ENCODE measurements around the gene PSAPL1.

Gene PSAPL1

DNA sequence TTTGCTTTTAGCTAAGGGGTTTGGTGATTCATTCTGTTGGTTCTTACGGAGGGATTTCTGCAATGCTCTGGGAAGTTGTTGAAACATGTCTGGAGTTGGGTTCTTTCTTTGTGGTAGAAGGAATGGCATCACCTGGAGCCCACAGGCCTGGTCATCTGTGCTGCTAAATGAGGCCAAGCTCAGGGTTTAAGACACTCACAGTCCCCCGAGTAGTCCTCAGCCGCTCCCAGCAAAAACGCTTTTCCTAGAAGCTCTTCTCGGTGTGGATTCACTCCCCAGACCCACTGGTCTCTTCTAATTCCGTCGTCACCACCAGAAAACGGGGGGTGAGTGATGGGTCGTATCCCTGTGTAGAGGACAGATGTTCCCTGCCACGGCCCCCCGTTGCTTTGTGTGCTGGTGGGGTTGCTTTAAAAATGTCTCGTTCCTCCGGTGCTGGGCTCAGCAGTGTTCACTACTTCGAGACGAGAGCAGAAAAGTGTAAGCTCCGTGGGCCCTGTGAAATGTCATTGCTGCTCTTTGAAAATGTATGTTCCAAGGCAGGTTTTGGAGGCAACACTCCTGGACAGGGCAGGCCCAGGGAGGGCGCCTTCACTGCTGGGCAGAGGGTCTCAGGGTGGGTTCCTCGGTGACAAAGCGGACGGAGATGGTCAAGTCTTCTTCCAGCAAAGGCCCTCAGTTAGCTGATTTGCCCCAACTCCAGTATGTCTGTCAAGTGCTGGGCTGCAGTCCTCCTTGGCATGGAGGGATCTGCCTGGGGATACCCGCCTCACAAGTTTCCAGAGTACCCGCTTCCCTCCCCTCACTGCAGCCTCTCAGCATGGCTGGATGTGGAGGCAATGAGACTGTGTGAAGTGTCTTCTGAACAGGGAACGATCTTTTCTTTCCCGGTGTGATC lies 37.3 kb downstream of the PSAPL1 start:
- DNase-seq (ENCODE audit: low read depth, low spot score), result no peak

DNA sequence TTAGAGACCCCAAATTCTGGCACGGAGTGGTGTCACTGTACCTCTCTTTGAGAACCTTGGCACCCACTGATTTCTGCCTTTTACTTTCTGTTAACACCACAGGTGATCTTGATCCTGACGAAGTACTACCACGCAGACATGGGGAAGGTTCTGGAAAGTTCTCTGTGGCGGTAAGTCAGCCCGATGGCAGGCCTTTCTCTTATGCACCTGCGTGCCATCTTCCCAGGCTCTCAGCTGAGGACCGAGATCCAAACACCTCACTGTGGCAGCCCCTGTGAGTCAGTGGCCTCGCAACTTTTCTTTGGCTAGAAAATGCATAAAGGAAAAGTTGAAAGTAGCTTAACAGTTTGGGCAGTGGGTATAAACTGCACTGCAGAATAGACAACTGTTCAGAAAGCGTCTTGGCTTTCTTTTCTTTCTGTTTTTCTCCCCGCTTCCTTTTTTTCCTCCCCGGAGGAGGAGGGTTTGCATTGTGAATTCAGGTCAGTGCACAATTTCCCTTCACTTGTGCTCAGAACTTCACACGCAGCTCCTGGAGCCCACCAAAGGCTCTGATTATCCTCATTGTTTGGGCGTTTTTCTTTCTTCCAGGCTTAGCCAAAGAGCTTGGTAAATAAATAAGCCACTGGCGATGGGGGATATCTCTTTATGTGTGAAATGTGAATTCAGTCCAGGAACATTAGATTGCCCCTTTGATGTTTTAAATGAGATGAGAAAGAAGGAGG lies 38.4 kb downstream of the PSAPL1 start:
- DNase-seq (ENCODE audit: low read depth, low spot score), result no peak

GRCh38 chr4:7395645-7396044 lies 39.1 kb downstream of the PSAPL1 start:
- DNase-seq (ENCODE audit: low read depth, low spot score), result no peak

DNA sequence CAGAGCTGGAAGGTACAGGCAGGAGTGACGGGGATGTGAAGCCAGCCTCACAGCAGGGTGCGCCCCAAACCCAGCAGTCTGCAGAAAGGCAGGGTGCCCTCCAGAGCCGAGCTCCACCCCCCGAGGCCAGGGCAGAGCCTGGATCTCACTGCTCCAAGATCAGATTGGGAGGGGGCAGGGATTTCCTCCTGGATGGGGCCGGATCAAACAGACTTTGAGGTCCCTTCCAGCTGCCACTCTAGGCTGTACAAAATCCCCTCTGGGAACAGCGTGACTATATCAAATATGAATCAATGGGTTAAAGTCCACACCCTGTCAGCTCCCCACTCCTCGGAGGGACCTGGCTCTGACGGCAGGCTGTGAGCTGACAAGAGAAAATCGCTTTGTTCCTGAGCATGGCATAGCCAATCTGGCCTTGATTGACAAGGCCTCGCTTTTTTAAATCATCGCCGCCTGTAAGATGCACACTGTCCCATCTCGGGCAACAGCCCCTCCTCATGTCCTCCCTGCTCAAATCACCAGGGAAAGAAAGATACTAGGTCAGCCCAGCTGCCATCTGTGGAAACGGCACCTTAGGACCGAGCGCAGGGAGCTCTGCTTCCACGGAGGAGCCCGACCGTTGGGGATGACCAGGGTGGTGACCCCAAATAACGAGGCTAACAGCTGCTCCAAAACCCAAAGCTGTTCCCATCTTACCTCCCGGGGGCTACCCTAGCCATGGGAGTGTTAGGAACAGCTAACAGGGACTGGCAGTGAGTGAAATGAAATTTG lies 39.9 kb downstream of the PSAPL1 start:
- DNase-seq (ENCODE audit: low read depth, low spot score), result no peak

- no peak for DNase-seq (ENCODE audit: low read depth, low spot score)
Measured at GRCh38 chr4:7393601-7394575, 40.8 kb downstream of the PSAPL1 start.

GRCh38 chr4:7392438-7393421 lies 42.0 kb downstream of the PSAPL1 start:
- DNase-seq (ENCODE audit: low read depth, low spot score), result no peak

DNA sequence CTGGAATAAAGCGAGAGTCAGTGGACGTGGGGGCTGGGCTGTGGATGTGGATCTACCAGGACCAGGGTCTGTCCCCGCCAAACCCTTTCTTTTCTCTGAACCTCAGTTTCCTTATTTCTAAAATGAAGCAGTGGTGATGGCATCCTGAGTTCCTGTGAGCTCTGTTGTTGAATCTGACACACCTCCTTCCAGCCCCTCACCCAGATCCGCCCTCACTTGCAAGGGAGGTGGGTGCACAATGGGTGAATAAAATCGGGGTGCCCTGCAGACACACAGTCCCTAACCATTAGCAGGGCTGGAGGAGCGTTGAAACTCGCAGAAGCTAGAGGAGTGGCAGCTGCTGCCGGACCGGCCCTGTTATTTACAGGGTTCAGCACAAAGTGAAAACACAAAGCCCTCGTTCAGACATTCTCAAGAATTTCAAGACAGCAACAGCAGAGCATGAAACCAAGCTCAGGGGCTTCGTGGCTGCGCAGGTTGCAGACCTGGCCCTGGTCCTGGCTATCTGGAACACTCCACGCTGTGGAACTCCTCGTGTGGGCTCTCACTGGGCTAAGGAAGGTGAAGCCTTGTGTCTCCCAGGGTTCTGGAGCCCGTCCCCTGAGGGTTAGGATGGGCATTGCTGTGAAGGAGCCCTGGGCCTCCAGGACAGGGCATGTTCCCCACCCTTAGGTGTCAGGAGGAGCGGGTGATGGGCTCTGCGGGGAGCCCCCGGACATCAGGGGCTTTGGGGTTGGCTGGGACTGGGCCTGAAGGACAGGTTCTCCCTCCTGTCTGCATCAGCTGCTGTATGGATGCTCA lies 42.9 kb downstream of the PSAPL1 start:
- DNase-seq (ENCODE audit: low read depth, low spot score), result no peak

DNA sequence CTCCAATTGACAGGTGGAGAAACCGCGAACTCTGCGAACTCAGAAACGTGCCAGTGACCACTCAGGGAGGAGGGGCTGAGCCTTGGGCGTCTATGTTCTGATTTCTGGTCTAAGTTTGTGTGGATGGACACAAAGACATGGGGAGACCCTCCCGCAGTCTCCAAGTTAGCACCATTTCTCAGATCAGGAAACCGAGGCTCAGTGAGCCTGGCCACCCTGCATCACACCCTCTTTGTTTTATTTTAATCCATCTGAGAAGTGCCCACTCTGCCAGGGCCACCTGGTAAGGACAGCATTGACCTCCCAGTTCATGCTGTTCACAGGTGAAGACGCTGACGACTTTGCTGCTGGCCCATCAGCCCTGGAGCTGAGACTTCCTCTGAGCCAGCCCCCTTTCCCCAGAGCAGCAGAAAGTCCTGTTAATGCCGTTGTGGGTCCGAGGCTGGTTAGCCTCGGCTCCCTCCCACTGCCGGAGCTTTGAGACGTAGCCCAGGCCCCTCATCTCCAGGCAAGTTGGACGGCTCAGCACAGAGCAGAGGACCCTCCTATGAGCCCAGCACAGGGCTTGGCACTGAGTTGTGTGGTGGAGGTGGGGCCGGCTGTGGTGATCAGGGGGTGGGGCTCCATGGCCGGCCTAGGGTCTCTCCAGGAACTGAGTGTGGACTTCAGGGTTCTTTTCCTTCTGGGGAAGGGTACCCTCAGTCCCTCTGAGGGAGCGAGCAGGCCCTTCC lies 43.7 kb downstream of the PSAPL1 start:
- no peak for DNase-seq (ENCODE audit: low read depth, low spot score)

GRCh38 chr4:7390336-7390735 lies 44.4 kb downstream of the PSAPL1 start:
- DNase-seq (ENCODE audit: low read depth, low spot score), result no peak

- no peak for DNase-seq (ENCODE audit: low read depth, low spot score)
Measured at GRCh38 chr4:7389719-7390118, 45.0 kb downstream of the PSAPL1 start.

- DNase-seq (ENCODE audit: low read depth, low spot score), result no peak
Measured at GRCh38 chr4:7389101-7389701, 45.5 kb downstream of the PSAPL1 start.

- DNase-seq (ENCODE audit: low read depth, low spot score), result no peak
Measured at GRCh38 chr4:7388627-7389026, 46.1 kb downstream of the PSAPL1 start.

DNA sequence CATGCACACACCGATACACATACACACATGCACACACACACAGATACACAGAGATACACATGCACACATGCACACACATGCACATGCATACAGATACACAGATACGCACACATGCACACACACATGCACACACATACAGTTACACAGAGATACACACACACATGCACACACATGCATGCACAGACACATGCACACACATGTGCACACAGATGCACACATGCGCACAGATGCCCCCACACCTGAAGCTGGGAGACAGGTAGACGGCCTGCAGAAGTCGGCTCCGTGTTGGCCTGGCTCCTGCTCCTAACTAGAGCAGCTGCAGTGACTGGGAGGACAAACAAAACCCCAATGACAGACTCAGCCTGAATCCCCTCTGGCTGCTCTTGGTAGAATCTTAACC lies 46.8 kb downstream of the PSAPL1 start:
- no peak for DNase-seq (ENCODE audit: low read depth, low spot score)

GRCh38 chr4:7384929-7385890 lies 49.5 kb downstream of the PSAPL1 start:
- no peak for DNase-seq (ENCODE audit: low read depth, low spot score)

DNA sequence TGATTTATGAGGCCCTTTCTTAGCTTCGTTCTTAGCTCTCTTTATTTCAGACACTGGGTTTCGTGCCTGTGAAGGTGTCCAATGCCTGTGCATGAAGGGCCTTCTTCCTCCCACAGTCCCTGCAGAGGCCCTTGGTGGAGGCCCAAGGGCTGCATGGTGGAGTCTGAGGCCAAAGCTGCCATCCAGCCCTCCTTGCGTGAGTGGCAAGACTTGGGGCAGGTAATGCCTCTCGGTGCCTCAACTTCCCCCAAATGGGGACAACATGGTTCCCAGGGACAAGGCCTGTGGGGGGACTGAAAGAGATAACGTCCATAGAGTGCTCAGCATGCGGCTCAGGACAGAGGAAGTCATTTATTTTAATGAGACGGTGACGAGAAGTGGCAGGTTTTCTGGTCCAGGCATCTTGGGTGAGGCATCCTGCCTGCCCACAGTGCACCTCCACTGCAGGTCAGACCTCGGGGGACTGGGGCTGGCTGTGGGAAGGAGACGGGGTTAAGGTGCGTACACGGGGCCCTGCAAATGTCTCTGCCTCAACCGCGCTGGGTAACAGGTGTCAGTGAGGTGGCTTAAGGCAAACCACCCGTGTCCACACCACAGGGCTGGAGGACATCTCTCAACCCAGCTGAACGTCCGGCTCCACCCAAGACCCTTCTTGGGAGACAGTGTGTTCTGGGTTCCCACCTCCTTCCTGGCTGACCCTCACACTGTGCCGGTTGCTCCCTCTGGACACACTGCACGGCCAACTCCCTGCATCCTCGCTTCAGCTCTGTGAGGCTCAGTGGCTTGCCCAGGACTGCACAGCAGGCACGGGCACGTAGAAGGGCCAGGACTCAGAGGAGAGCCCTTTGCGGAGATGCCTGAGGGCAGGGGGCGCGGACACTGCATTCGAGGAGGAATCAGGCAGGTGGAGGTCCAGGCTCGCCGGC lies 50.5 kb downstream of the PSAPL1 start:
- no peak for DNase-seq (ENCODE audit: low read depth, low spot score)

DNA sequence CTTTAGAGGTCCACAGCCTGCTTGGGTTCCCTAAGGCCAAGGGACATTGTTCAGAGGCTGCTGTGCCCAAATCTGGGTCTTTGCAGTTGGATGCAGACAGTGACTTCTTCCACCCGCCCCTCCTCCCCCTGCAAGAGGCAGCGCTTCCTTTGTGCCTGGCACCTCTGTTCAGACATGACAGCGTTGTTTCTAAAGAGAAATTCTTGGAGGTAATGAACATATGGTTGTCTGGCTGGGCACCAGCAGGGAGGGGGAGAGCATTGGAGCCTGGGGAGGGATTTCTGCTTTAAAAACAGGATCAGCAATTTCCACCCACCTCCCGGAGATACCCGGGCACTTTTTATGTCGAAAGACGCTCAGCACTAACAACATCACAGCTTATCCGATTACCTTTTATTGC lies 51.5 kb downstream of the PSAPL1 start:
- no peak for DNase-seq (ENCODE audit: low read depth, low spot score)

All from iPS DF 19.7 (cell line).